ENCODE measurements around the gene ARHGAP44. TPM values are rescaled to one million over a fixed set of nuclear protein-coding genes. Genes with fewer than 3 reads are reported as not detected.

ARHGAP44 gene
- total RNA-seq, 1 donor = 1.3 TPM

DNA sequence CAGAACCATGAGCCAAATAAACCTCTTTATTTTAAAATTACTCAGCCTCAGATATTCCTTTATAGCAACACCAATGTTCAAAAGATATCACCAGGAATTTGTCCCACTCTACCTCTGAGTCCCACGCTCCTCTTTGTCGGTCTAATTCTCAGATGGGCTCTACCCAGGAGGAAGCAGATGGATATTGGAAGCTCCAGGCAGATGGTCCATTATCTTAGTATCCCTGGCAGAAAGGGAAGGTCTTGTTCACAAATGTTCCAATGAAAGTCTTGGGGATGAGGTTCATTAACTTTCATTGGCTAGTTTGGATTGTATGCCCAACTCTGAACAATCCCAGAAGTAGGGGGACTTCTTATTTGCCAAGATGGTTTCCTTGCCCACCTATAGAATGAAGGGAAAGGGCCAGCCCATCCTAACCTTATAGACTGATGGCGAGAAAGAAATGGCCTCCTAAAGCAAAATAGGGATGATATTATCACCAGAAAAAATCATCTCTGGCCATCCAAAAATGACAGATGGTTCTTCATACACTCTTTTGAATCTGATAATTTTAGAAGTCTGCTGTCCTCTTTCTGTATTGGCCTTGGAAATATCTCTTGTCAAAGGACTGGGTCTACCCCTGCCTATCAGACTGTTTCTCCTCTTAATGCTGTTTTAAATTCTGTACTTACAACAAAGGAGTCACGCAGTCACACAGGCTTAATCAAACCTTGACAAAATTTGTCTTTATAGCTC, 249.8 kb downstream of the ARHGAP44 start:
- DNase-seq (ENCODE audit: low read depth) = no peak
- TF ChIP-seq CTCF (IDR thresholded peaks at IDR 0.05; ENCODE audit: insufficient read depth, low read depth, low read length) = no peak
- H3K4me3 ChIP-seq (ENCODE audit: low read depth, low read length) = no peak overlapping the region

Small RNA genes lying within 50 kb of the gene (small RNA-seq; reads per million reads assigned to genes)
- not detected for gene MIR1269B

Other genes with a start within 250 kb of the ARHGAP44 start
- 11.0 and 14.7 TPM in 2 replicates for gene MYOCD, start 123.6 kb upstream of the ARHGAP44 start, total RNA-seq
- gene ELAC2, start 228.5 kb downstream of the ARHGAP44 start, total RNA-seq = 51.5 and 63.9 TPM in 2 replicates